ENCODE measurements around the gene SUGCT. TPM values are rescaled to one million over a fixed set of nuclear protein-coding genes. Genes with fewer than 3 reads are reported as not detected.

SUGCT gene
- total and polyA plus RNA-seq, 2 of the 8 experiments (the other 6 are each of a cell fraction or from before 2014, with no cell fraction given) = 2.8 to 5.4 TPM

- Histone ChIP-seq H3K9me3 (ENCODE audit: insufficient read depth in 2 of 2, low read depth in 1 of 2, low read length in 1 of 2) (no peaks in the 10 kb centered on the region), H3K9ac (replicated peaks in 1 of 4; ENCODE audit: extremely low read depth in 1 of 4, low read depth in 3 of 4, low read length in 3 of 4) (no peak overlapping the region), H3K4ac (replicated peaks; ENCODE audit: insufficient read length, low read depth, low read length) (no peak overlapping the region), H3K4me3 (ENCODE audit: extremely low read depth in 1 of 4, insufficient read depth in 2 of 4, low read depth in 3 of 4, low read length in 4 of 4) (no peak overlapping the region), H2BK15ac (ENCODE audit: low read length) (no peak overlapping the region), H3K4me2 (ENCODE audit: insufficient read depth in 1 of 2, low read depth in 2 of 2, low read length in 2 of 2) (no peak overlapping the region), H3K79me1 (ENCODE audit: low read depth, low read length) (no peaks in the 10 kb centered on the region), H4K5ac (ENCODE audit: insufficient read length, low read depth, low read length) (no peak overlapping the region), H4K8ac (ENCODE audit: extremely low read depth, insufficient read depth, low read length) (no peak overlapping the region), H2BK12ac (ENCODE audit: low read depth, low read length) (no peak overlapping the region), H4K91ac (replicated peaks; ENCODE audit: insufficient read length, low read length) (no peak overlapping the region), H2BK20ac (ENCODE audit: low read length) (no peak overlapping the region), H3K36me3 (ENCODE audit: control insufficient read depth in 2 of 4, insufficient read depth in 4 of 4, low read length in 3 of 4) (no peaks in the 10 kb centered on the region), H3K27ac (ENCODE audit: low read depth, low read length) (no peak overlapping the region), H4K20me1 (replicated peaks in 1 of 2; ENCODE audit: control insufficient read depth in 1 of 2, insufficient read depth in 2 of 2, low read length in 2 of 2) (no peaks in the 10 kb centered on the region), H3K23me2 (ENCODE audit: low read depth, low read length) (no peaks in the 10 kb centered on the region), H3K4me1 (replicated peaks in 1 of 4; ENCODE audit: control insufficient read depth in 3 of 4, insufficient read depth in 4 of 4, low read length in 3 of 4) (no peaks in the 10 kb centered on the region), H3K27me3 (replicated peaks in 1 of 4; ENCODE audit: control insufficient read depth in 3 of 4, extremely low read depth in 1 of 4, insufficient read depth in 3 of 4, low read length in 3 of 4) (no peaks in the 10 kb centered on the region), H3K56ac (replicated peaks; ENCODE audit: insufficient read length, low read depth, low read length) (no peak overlapping the region), H2BK120ac (replicated peaks; ENCODE audit: low read depth, low read length) (no peak overlapping the region), H3K23ac (ENCODE audit: insufficient read length) (no peak overlapping the region), H2BK5ac (ENCODE audit: low read depth, low read length) (no peak overlapping the region), H3K18ac (ENCODE audit: extremely low read depth, low read length) (no peak overlapping the region), H3K14ac (ENCODE audit: insufficient read length) (no peak overlapping the region), H2AFZ (ENCODE audit: low read length) (no peak overlapping the region), H2AK5ac (ENCODE audit: low read depth, low read length) (no peak overlapping the region), H3K79me2 (ENCODE audit: control insufficient read depth in 1 of 2, insufficient read depth in 2 of 2, low read length in 2 of 2) (no peaks in the 10 kb centered on the region)
- DNase-seq (ENCODE audit: low read depth in 1 of 2, low spot score in 2 of 2) (no peak), FAIRE-seq (no peak)
- TF ChIP-seq EZH2 (IDR thresholded peaks at IDR 0.05; ENCODE audit: low read depth, low read length, severe bottlenecking) (no peak), RNF2 (IDR thresholded peaks at IDR 0.05; ENCODE audit: borderline replicate concordance, low read depth, low read length, missing control alignments, poor library complexity, severe bottlenecking) (no peak), TEAD4 (IDR thresholded peaks at IDR 0.05; ENCODE audit: low read depth, low read length) (no peak), SIN3A (conservative IDR thresholded peaks at IDR 0.05 in 1 of 2, IDR thresholded peaks at IDR 0.05 in 1 of 2; ENCODE audit: low read depth in 1 of 2, low read length in 2 of 2) (no peak), RFX5 (IDR thresholded peaks at IDR 0.05; ENCODE audit: borderline replicate concordance, low read depth, low read length) (no peak), TBP (IDR thresholded peaks at IDR 0.05; ENCODE audit: low read depth, low read length) (no peak), NRF1 (IDR thresholded peaks at IDR 0.05; ENCODE audit: low read depth, low read length) (no peak), SAP30 (IDR thresholded peaks at IDR 0.05; ENCODE audit: insufficient read depth, insufficient replicate concordance, low read length) (no peak), KDM5A (IDR thresholded peaks at IDR 0.05; ENCODE audit: low read length) (no peak), SUZ12 (IDR thresholded peaks at IDR 0.05; ENCODE audit: low read length) (no peak), MAFK (IDR thresholded peaks at IDR 0.05; ENCODE audit: low read depth, low read length) (no peak), KDM1A (IDR thresholded peaks at IDR 0.05; ENCODE audit: borderline replicate concordance, low read length) (no peak)
- CTCF ChIA-PET (ENCODE audit: partially characterized antibody) = interaction anchor here (1.2 kb wide), 1 partner anchor 299 kb away, joined by 3 read pairs; no protein-coding TSS in a partner anchor
- POLR2A ChIA-PET (ENCODE audit: partially characterized antibody) = no interaction called here
Observed at GRCh38 chr7:40305229-40305628, 170.4 kb downstream of the SUGCT start.
